ENCODE data around the gene CLPX. TPM values are rescaled to one million over a fixed set of nuclear protein-coding genes. Genes with fewer than 3 reads are reported as not detected.
"Not testable (repeated sequence)": the region's sequence is repeated elsewhere in the genome, so short reads cannot be mapped to it uniquely, and the experiment has no call there.

Gene CLPX
- total RNA-seq, 1 donor from 2014 or later = 48.4 TPM

DNA sequence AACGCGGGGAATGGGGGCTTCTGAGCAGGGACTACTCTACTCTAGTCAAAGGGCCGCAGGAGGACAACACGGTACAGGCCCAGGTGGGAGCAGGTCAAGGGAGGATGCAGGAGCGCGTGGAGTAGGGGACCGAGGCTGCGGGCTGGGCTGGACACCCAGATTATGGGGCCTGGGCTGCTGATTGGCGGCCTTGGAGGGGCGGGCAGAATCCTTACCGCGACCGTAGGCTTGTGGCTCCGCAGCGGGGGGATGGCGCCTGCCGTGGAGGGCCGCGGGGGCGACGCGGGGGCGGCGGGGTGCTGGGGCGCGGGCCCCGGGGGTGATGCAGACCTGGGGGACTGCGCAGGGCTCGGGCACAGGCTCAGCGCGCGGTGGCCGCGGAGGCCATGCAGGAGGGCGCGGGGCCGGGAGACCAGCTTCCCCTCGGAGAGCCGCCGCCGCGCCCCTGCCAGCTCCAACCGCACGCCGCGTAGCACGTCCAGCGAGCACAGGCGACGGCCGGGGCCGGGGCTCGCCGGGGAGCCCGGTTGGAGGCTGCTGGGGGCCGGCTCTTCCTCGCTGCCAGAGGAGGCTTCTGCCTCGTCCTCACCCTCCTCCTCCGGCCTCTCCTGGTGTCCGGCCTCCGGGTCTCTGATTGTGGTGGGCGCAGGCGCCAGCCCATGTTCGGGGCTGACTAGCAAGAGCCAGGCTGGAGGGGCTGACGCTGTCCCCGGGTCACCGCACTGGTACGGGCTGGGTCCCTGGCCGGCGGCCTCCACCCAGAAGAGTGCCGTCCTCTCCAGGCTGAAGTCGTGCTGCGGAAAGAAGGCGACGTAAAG is 83.0 kb downstream of the CLPX start:
- no peak for DNase-seq (ENCODE audit: low spot score)

DNA sequence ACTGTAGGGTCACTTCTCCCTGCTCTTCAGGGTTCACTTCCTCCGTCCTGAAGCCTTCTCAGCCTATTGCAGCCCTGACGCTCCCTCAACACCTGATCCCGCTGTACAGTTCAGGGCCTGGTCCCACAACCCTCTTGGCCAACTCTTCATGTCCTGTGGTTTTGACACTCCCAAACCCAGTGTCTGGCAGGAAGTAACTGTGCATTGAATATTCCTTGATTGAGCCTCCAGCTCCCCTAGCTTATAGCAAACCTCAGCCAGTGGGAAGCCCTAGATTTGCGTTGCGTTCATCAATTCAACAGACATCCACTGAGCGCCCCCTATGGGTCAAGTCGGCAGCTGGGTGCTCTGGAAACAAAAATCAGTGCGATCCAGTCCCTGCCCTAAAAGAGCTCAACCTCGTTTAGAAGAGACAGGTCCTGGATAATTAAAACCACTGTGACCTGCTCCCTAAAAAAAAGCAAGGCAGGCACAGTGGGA is 83.7 kb downstream of the CLPX start:
- DNase-seq (ENCODE audit: low spot score) = peak; percentile 80

DNA sequence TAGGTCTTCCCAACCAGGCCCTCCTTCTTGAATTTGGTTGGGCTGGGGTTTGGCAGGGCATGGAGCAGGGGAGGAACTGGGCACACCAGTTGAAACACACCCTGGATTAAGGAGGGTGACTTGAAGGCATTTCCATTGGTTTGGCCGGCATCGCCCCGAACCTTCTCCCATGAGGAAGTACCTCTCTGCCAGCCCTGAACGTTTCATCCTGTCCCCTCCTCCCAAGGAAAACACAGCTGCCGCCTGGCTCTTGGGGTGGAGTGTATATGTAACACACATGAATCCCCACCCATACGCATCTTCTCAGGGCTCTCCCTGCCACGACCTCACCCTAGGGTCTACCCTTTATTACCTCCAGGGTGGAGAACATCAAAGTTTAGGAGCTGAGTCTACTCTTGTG is 84.7 kb downstream of the CLPX start:
- no peak for DNase-seq (ENCODE audit: low spot score)

DNA sequence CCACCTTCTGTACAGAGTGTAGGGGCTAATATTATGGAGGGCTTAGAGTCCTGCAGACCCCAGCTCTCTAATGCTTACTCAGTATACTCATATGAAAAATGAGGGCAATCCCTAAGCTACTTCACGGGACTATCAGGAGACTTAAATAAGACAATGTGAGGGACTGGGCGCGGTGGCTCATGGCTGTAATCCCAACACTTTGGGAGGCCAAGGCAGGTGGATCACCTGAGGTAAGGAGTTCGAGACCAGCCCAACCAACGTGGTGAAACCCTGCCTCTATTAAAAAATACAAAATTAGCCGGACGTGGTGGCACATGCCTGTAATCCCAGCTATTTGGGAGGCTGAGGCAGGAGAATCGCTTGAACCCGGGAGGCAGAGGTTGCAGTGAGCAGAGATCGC is 85.3 kb downstream of the CLPX start:
- not testable (repeated sequence) for DNase-seq (ENCODE audit: low spot score)

DNA sequence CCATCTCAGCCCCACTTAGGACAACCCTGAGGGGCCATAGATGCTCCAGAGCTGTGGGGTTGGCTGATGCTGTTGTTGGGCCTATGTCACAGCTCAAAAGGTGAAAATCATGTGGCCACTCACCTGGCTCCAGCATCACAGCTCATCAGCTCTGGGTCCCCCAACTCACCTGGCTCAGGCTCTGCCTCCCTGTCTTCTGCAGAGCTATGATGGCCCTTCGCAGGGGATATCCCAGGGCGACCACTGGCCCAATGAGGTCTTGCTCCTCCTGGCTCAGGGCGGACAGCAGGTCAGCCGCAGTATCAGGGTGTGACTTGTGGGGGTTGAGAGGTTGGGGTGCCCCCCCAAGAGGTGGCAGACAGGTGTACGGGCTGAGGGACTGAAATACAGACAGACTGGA is 85.8 kb downstream of the CLPX start:
- no peak for DNase-seq (ENCODE audit: low spot score)

Other genes with a start within 250 kb of the CLPX start
- 49.1 TPM for gene SPG21, start 195.4 kb downstream of the CLPX start, total RNA-seq (ENCODE audit: insufficient read depth, low replicate concordance)
- gene MTFMT, start 155.7 kb downstream of the CLPX start, total RNA-seq (ENCODE audit: insufficient read depth, low replicate concordance) = 42.9 TPM
- gene SLC51B, start 140.0 kb downstream of the CLPX start, total RNA-seq (ENCODE audit: insufficient read depth, low replicate concordance) = not detected
- 107 TPM for gene RASL12, start 117.4 kb downstream of the CLPX start, total RNA-seq (ENCODE audit: insufficient read depth, low replicate concordance)
- not detected for gene KBTBD13, start 108.6 kb downstream of the CLPX start, total RNA-seq (ENCODE audit: insufficient read depth, low replicate concordance)
- 2.2 TPM for gene UBAP1L, start 70.1 kb downstream of the CLPX start, total RNA-seq (ENCODE audit: insufficient read depth, low replicate concordance)
- gene PDCD7, start 51.5 kb downstream of the CLPX start, total RNA-seq (ENCODE audit: insufficient read depth, low replicate concordance) = 11.6 TPM
- gene CILP, start 26.1 kb upstream of the CLPX start, total RNA-seq (ENCODE audit: insufficient read depth, low replicate concordance) = 70.3 TPM
- 3.4 TPM for gene PARP16, start 101.5 kb upstream of the CLPX start, total RNA-seq (ENCODE audit: insufficient read depth, low replicate concordance)
- not detected for gene RNU5A-1, start 110.7 kb upstream of the CLPX start, total RNA-seq (ENCODE audit: insufficient read depth, low replicate concordance)
- gene RNU5B-1, start 119.3 kb upstream of the CLPX start, total RNA-seq (ENCODE audit: insufficient read depth, low replicate concordance) = not detected
- 2.6 TPM for gene IGDCC3, start 192.7 kb upstream of the CLPX start, total RNA-seq (ENCODE audit: insufficient read depth, low replicate concordance)
- gene IGDCC4, start 237.6 kb upstream of the CLPX start, total RNA-seq (ENCODE audit: insufficient read depth, low replicate concordance) = 37.3 TPM

Measured in umbilical cord (tissue), 2 donors.